Measurements from ENCODE around the gene ELF4. TPM values are rescaled to one million over a fixed set of nuclear protein-coding genes. Genes with fewer than 3 reads are reported as not detected.
A peak's percentile ranks its signal among the peaks of the same experiment; 100 is the strongest.

Gene ELF4
- total and polyA plus RNA-seq, 9 of the 15 experiments (the other 6 are each of a cell fraction or from before 2014, with no cell fraction given), result 5.9 to 55.8 (median 25.2) TPM

GRCh38 chrX:130125091-130125874 is 15.0 kb upstream of the ELF4 start:
- BruUV-seq (replicated peaks), result no TSS peak
- Histone ChIP-seq H3K4me3 (no peak overlapping the region), H3K9me1 (ENCODE audit: control insufficient read depth, insufficient read depth, low read length) (peaks cover 3% of the 10 kb centered on the region), H3K36me3 (ENCODE audit: control insufficient read depth, insufficient read depth, low read length) (peaks cover 43% of the 10 kb centered on the region; the same call in 2 of the 3 replicates), H3K4me2 (ENCODE audit: insufficient read depth, low read length) (no peak overlapping the region; the same call in 1 of the 2 replicates), H3K79me2 (ENCODE audit: control insufficient read depth, insufficient read depth, low read length) (no peaks in the 10 kb centered on the region), H3K27me3 (ENCODE audit: control insufficient read depth in 2 of 2, insufficient read depth in 2 of 2, low read length in 2 of 2) (no peaks in the 10 kb centered on the region), H3K4me1 (replicated peaks in 1 of 2; ENCODE audit: control insufficient read depth in 2 of 2, insufficient read depth in 2 of 2, low read length in 2 of 2) (peaks cover 23 to 28% of the 10 kb centered on the region in 2 experiments; a peak in 4 of 5 replicates), H3K9ac (ENCODE audit: insufficient read depth in 1 of 2, low read depth in 2 of 2, low read length in 2 of 2) (peak overlapping the region in 1 of 2 experiments; percentile 56; a peak in 1 of 4 replicates), H3K27ac (ENCODE audit: extremely low read depth, low read depth, low read length) (0 out of 3 replicates have a peak overlapping the region, but pooled peaks have one; percentile 28), H3K9me3 (replicated peaks; ENCODE audit: control insufficient read depth, insufficient read depth, low read depth, low read length) (no peaks in the 10 kb centered on the region), H2AFZ (ENCODE audit: low read depth, low read length) (no peak overlapping the region), H4K20me1 (replicated peaks; ENCODE audit: control insufficient read depth, insufficient read depth, low read length) (no peaks in the 10 kb centered on the region)
- FAIRE-seq, result peak; percentile 61
- in situ Hi-C loops (cut with MboI), result no loop called here
- CTCF ChIA-PET (ENCODE audit: low intra/inter-chr PET ratio), result no interaction called here
- POLR2A ChIA-PET, result interaction anchor here (1.0 kb wide), 1 partner anchor 21 kb away, joined by 3 read pairs; no protein-coding TSS in a partner anchor
- peak in 1 of 4 experiments; percentile 51 for DNase-seq (ENCODE audit: extremely low read depth in 1 of 4, low spot score in 3 of 4)
- 42% methylated on average over 12 of the region's 13 CpGs for WGBS (ENCODE audit: insufficient coverage, low coverage, missing lambda C conversion rate)
- intact Hi-C loops (cut with micrococcal nuclease), result no loop called here
- ATAC-seq, result no peak
- no peak for TF ChIP-seq ZNF197 (CRISPR knock-in tag; IDR thresholded peaks at IDR 0.05; ENCODE audit: low read depth)
- 0 out of 2 replicates have a peak, but pooled peaks have one; percentile 18 for TF ChIP-seq ATF3 (IDR thresholded peaks at IDR 0.05)
- no peak for TF ChIP-seq ATF3 (CRISPR knock-in tag; conservative IDR thresholded peaks at IDR 0.05)
- TF ChIP-seq ARID1B (IDR thresholded peaks at IDR 0.05), result no peak
- no peak for TF ChIP-seq ZNF551 (CRISPR knock-in tag; IDR thresholded peaks at IDR 0.05)
- no peak for TF ChIP-seq HNRNPH1 (optimal IDR thresholded peaks at IDR 0.05; ENCODE audit: low read depth, low read length)
- 0 out of 2 replicates have a peak, but pooled peaks have one; percentile 13 for TF ChIP-seq CTBP1 (IDR thresholded peaks at IDR 0.05; ENCODE audit: borderline replicate concordance)
- no peak for TF ChIP-seq RAD51 (IDR thresholded peaks at IDR 0.05; ENCODE audit: borderline replicate concordance, low read depth)
- TF ChIP-seq CREM (IDR thresholded peaks at IDR 0.05; ENCODE audit: low read depth), result peak; percentile 67
- TF ChIP-seq LCOR (CRISPR knock-in tag; IDR thresholded peaks at IDR 0.05), result no peak
- no peak for TF ChIP-seq JUND (IDR thresholded peaks at IDR 0.05; ENCODE audit: borderline replicate concordance, low read depth, low read length)
- peak; percentile 21; the same call in 1 of the 3 replicates for TF ChIP-seq JUND (tag; IDR thresholded peaks at IDR 0.05; ENCODE audit: borderline replicate concordance, low read depth, low read length)
- TF ChIP-seq SIN3A (IDR thresholded peaks at IDR 0.05; ENCODE audit: borderline replicate concordance in 2 of 2, control insufficient read depth in 1 of 2, low read depth in 2 of 2, low read length in 2 of 2), result no peak
- peak; percentile 37; the same call in 1 of the 2 replicates for TF ChIP-seq TCF3 (CRISPR knock-in tag; IDR thresholded peaks at IDR 0.05)
- TF ChIP-seq POLR3G (IDR thresholded peaks at IDR 0.05; ENCODE audit: extremely low read depth, insufficient read length, insufficient replicate concordance), result no peak
- no peak for TF ChIP-seq NR2C2 (CRISPR knock-in tag; IDR thresholded peaks at IDR 0.05)
- TF ChIP-seq NR2C2 (tag; IDR thresholded peaks at IDR 0.05), result 0 out of 2 replicates have a peak, but pooled peaks have one; percentile 26
- no peak for TF ChIP-seq USF1 (CRISPR knock-in tag; IDR thresholded peaks at IDR 0.05)
- TF ChIP-seq MYNN (IDR thresholded peaks at IDR 0.05), result 0 out of 2 replicates have a peak, but pooled peaks have one; percentile 28
- no peak for TF ChIP-seq MYNN (CRISPR knock-in tag; IDR thresholded peaks at IDR 0.05)
- TF ChIP-seq HES1 (IDR thresholded peaks at IDR 0.05; ENCODE audit: low read depth), result peak; percentile 92

All from K562 (cell line).